HCEC 1CT (cell line): Measurements from ENCODE around the gene PIP4K2A.
"Not testable (repeated sequence)": the region's sequence is repeated elsewhere in the genome, so short reads cannot be mapped to it uniquely, and the experiment has no call there.

ENCODE experiments used
- DNase-seq: peaks from one replicate; pipeline ENCODE4 v3.0.0-alpha.2; 2017

Gene PIP4K2A

GRCh38 chr10:22718659-22719058, 4.3 kb upstream of the PIP4K2A start:
- not testable (repeated sequence) for DNase-seq

GRCh38 chr10:22717728-22718127, 3.4 kb upstream of the PIP4K2A start:
- no peak for DNase-seq

GRCh38 chr10:22716943-22717342, 2.6 kb upstream of the PIP4K2A start:
- no peak for DNase-seq

- DNase-seq = no peak
Observed at GRCh38 chr10:22715290-22715625, 880 bp upstream of the PIP4K2A start.

GRCh38 chr10:22713853-22714478, 412 bp downstream of the PIP4K2A start:
- peak; percentile 20 for DNase-seq

- peak; percentile 25 for DNase-seq
Observed at GRCh38 chr10:22712956-22713852, 1.2 kb downstream of the PIP4K2A start.

- peak; percentile 49 for DNase-seq
Observed at GRCh38 chr10:22712211-22712955, 2.0 kb downstream of the PIP4K2A start.

- DNase-seq = no peak
Observed at GRCh38 chr10:22711373-22711772, 3.0 kb downstream of the PIP4K2A start.

- no peak for DNase-seq
Observed at GRCh38 chr10:22710139-22710745, 4.1 kb downstream of the PIP4K2A start.

GRCh38 chr10:22708772-22709171, 5.6 kb downstream of the PIP4K2A start:
- no peak for DNase-seq

- no peak for DNase-seq
Observed at GRCh38 chr10:22705527-22705926, 8.9 kb downstream of the PIP4K2A start.

GRCh38 chr10:22704942-22705341, 9.4 kb downstream of the PIP4K2A start:
- DNase-seq = no peak

GRCh38 chr10:22704471-22704911, 9.9 kb downstream of the PIP4K2A start:
- DNase-seq = no peak

- no peak for DNase-seq
Observed at GRCh38 chr10:22702348-22702747, 12.0 kb downstream of the PIP4K2A start.

- no peak for DNase-seq
Observed at GRCh38 chr10:22701132-22701826, 13.1 kb downstream of the PIP4K2A start.

- DNase-seq = no peak
Observed at GRCh38 chr10:22700489-22700888, 13.9 kb downstream of the PIP4K2A start.

- no peak for DNase-seq
Observed at GRCh38 chr10:22699976-22700375, 14.4 kb downstream of the PIP4K2A start.

GRCh38 chr10:22698941-22699440, 15.4 kb downstream of the PIP4K2A start:
- DNase-seq = no peak

GRCh38 chr10:22697800-22698199, 16.6 kb downstream of the PIP4K2A start:
- DNase-seq = no peak

GRCh38 chr10:22697101-22697500, 17.3 kb downstream of the PIP4K2A start:
- DNase-seq = no peak

GRCh38 chr10:22693860-22694259, 20.5 kb downstream of the PIP4K2A start:
- no peak for DNase-seq

GRCh38 chr10:22693371-22693784, 21.0 kb downstream of the PIP4K2A start:
- DNase-seq = peak; percentile 78
